K562 (cell line): Measurements from ENCODE around the gene DCLK2. TPM values are rescaled to one million over a fixed set of nuclear protein-coding genes. Genes with fewer than 3 reads are reported as not detected.

Source experiments
- CBFA2T2 ChIP-seq: fragments of 450-650 bp; conservative IDR thresholded peaks from 2 replicates; pipeline ENCODE4 v1.6.1; 2017; ENCODE audit warnings: mild to moderate bottlenecking
- CREB3 ChIP-seq: fragments of 450-650 bp; conservative IDR thresholded peaks from 2 replicates; pipeline ENCODE4 v1.6.1; 2016; ENCODE audit warnings: missing genetic modification characterization, low read depth, mild to moderate bottlenecking, missing compliant biosample characterization, moderate library complexity
- ETV5 ChIP-seq: sonication (generic); formaldehyde crosslinking; IDR thresholded peaks from 2 replicates; pipeline ENCODE4 v1.4.0; 2020; ENCODE audit warnings: low read depth, mild to moderate bottlenecking, missing genetic modification reagents
- EWSR1 ChIP-seq: fragments of 450-650 bp; IDR thresholded peaks from 2 replicates; pipeline ENCODE4 v1.6.1; 2018; ENCODE audit warnings: borderline replicate concordance, mild to moderate bottlenecking, low read depth, moderate library complexity; ENCODE audit not compliant: partially characterized antibody
- FOXJ3 ChIP-seq: sonication (generic); formaldehyde crosslinking; IDR thresholded peaks from 2 replicates; pipeline ENCODE4 v1.4.0; 2020; ENCODE audit warnings: mild to moderate bottlenecking, missing genetic modification reagents
- JUND ChIP-seq, 2 experiments: IDR thresholded peaks; 2 replicates in 1 of 2; 3 replicates in 1 of 2; pipeline ENCODE4 v1.6.1; 2011; ENCODE audit warnings: borderline replicate concordance in 2 of 2, low read depth in 2 of 2, low read length in 2 of 2, improper control_type of control experiment in 1 of 2, missing biosample characterization in 1 of 2, missing genetic modification characterization in 1 of 2, missing genetic modification reagents in 1 of 2
- KDM4B ChIP-seq, 2 experiments: fragments of 450-650 bp in 1 of 2; sonication (generic) in 1 of 2; IDR thresholded peaks; 2 replicates each; pipeline ENCODE4 v1.6.1; 2016 to 2017; ENCODE audit warnings: borderline replicate concordance in 2 of 2, antibody characterized with exemption in 1 of 2, low read depth in 1 of 2, mild to moderate bottlenecking in 1 of 2
- MAFG ChIP-seq: fragments of 450-650 bp; conservative IDR thresholded peaks from 2 replicates; pipeline ENCODE4 v1.6.1; 2016; ENCODE audit warnings: missing genetic modification characterization, missing compliant biosample characterization
- MXI1 ChIP-seq: IDR thresholded peaks from 2 replicates; pipeline ENCODE4 v1.6.1; 2011; ENCODE audit warnings: low read depth, mild to moderate bottlenecking, improper control_type of control experiment, low read length
- POLR2AphosphoS2 ChIP-seq: IDR thresholded peaks from 2 replicates; pipeline ENCODE4 v1.6.1; 2012; ENCODE audit warnings: low read length, improper control_type of control experiment
- PRMT5 ChIP-seq: sonication (generic); formaldehyde crosslinking; IDR thresholded peaks from 2 replicates; pipeline ENCODE4 v1.5.0; 2020; ENCODE audit warnings: missing genetic modification reagents
- SMAD2 ChIP-seq: fragments of 150-350 bp; IDR thresholded peaks from 2 replicates; pipeline ENCODE4 v1.6.1; 2014; ENCODE audit warnings: low read depth, mild to moderate bottlenecking, low read length
- ZKSCAN1 ChIP-seq: fragments of 150-350 bp; IDR thresholded peaks from 2 replicates; pipeline ENCODE4 v1.6.1; 2016; ENCODE audit warnings: low read depth, low read length
- ZKSCAN3 ChIP-seq: fragments of 250-450 bp; sonication (Bioruptor Pico); IDR thresholded peaks from 2 replicates; pipeline ENCODE4 v1.4.0; 2020
- ZNF12 ChIP-seq: sonication (generic); formaldehyde crosslinking; IDR thresholded peaks from 2 replicates; pipeline ENCODE4 v1.4.0; 2020; ENCODE audit warnings: mild to moderate bottlenecking, missing genetic modification reagents
- ZNF76 ChIP-seq: fragments of 250-450 bp; sonication (Bioruptor Pico); IDR thresholded peaks from 2 replicates; pipeline ENCODE4 v1.4.0; 2020; ENCODE audit warnings: mild to moderate bottlenecking, moderate library complexity, borderline replicate concordance
- polyA plus RNA-seq, 8 experiments: library from polyadenylated mRNA; depleted of rRNA in 4 of 8; stranded (reverse) in 5 of 8; unstranded in 3 of 8; fragments of >200 nt; fragmentation: Nextera tagmentation in 2 of 8; fragmentation: Illumina TruSeq in 1 of 8; extraction: Ambion mirVana in 2 of 8; extraction: Trizol in 1 of 8; gene quantifications; 2 replicates each; pipeline versions ENCODE4 v1.2.1 to v1.2.3, GENCODE V29; 2011 to 2014; ENCODE audit warnings: inconsistent platforms in 1 of 8, missing spikeins in 1 of 8
- total RNA-seq, 7 experiments: library from RNA; depleted of rRNA in 6 of 7; stranded (reverse); fragments of >200 nt in 6 of 7; fragmentation: Illumina TruSeq in 2 of 7; extraction: Trizol in 2 of 7; gene quantifications; 2 replicates each; pipeline versions ENCODE4 v1.2.1 to v1.2.3, GENCODE V29; 2011 to 2021; ENCODE audit warnings: low replicate concordance in 1 of 7
- TF ChIP-seq, protein P1 (sequence below): sonication (generic); formaldehyde crosslinking; IDR thresholded peaks from 2 replicates; pipeline ENCODE4 v1.8.1; 2023; ENCODE audit warnings: missing genetic modification reagents, mild to moderate bottlenecking, borderline replicate concordance

DCLK2 gene
- total and polyA plus RNA-seq, 9 of the 15 experiments (the other 6 are each of a cell fraction or from before 2014, with no cell fraction given): not detected

DNA sequence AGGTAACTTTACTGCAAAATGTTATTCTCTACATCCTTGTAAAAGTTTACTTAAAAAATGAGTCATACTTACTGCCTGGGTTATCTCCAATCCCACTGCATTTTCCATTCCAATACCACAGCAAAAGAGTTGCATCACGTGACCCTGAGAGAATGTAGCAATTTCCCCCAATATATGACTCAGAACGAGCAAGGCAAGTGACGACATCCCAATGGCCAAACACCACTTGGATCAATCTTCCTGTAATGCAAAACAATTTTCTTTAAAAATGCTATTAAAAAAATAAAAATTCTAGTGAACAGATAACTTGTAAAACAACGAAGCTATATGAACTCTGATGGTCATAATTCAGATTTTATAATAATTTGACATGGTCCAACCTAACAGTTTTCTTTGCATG is 224.3 kb downstream of the DCLK2 start (continued):
- TF ChIP-seq, protein P1, sequence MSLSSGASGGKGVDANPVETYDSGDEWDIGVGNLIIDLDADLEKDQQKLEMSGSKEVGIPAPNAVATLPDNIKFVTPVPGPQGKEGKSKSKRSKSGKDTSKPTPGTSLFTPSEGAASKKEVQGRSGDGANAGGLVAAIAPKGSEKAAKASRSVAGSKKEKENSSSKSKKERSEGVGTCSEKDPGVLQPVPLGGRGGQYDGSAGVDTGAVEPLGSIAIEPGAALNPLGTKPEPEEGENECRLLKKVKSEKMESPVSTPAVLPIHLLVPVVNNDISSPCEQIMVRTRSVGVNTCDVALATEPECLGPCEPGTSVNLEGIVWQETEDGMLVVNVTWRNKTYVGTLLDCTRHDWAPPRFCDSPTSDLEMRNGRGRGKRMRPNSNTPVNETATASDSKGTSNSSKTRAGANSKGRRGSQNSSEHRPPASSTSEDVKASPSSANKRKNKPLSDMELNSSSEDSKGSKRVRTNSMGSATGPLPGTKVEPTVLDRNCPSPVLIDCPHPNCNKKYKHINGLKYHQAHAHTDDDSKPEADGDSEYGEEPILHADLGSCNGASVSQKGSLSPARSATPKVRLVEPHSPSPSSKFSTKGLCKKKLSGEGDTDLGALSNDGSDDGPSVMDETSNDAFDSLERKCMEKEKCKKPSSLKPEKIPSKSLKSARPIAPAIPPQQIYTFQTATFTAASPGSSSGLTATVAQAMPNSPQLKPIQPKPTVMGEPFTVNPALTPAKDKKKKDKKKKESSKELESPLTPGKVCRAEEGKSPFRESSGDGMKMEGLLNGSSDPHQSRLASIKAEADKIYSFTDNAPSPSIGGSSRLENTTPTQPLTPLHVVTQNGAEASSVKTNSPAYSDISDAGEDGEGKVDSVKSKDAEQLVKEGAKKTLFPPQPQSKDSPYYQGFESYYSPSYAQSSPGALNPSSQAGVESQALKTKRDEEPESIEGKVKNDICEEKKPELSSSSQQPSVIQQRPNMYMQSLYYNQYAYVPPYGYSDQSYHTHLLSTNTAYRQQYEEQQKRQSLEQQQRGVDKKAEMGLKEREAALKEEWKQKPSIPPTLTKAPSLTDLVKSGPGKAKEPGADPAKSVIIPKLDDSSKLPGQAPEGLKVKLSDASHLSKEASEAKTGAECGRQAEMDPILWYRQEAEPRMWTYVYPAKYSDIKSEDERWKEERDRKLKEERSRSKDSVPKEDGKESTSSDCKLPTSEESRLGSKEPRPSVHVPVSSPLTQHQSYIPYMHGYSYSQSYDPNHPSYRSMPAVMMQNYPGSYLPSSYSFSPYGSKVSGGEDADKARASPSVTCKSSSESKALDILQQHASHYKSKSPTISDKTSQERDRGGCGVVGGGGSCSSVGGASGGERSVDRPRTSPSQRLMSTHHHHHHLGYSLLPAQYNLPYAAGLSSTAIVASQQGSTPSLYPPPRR (CRISPR knock-in tag): no peak
- peak; percentile 98 for TF ChIP-seq JUND (IDR thresholded peaks at IDR 0.05; ENCODE audit: borderline replicate concordance, low read depth, low read length)
- TF ChIP-seq JUND (tag; IDR thresholded peaks at IDR 0.05; ENCODE audit: borderline replicate concordance, low read depth, low read length): peak; percentile 95
- no peak for TF ChIP-seq MXI1
- no peak for TF ChIP-seq ZNF76 (CRISPR knock-in tag)
- no peak for TF ChIP-seq PRMT5 (CRISPR knock-in tag)
- TF ChIP-seq CBFA2T2: peak; percentile 83
- TF ChIP-seq MAFG: no peak
- TF ChIP-seq EWSR1: no peak
- no peak for TF ChIP-seq ZKSCAN3 (CRISPR knock-in tag)
- no peak for TF ChIP-seq FOXJ3
- no peak for TF ChIP-seq KDM4B (IDR thresholded peaks at IDR 0.05; ENCODE audit: borderline replicate concordance in 2 of 2, low read depth in 1 of 2)
- no peak for TF ChIP-seq ZKSCAN1
- TF ChIP-seq CREB3 (tag): no peak
- no peak for TF ChIP-seq SMAD2
- no peak for TF ChIP-seq POLR2AphosphoS2
- TF ChIP-seq ZNF12 (CRISPR knock-in tag): no peak
- no peak for TF ChIP-seq ETV5 (CRISPR knock-in tag)
